OCI-LY7 (cell line): Measurements from ENCODE around the gene SLC1A4.

Experiments used
- CTCF ChIP-seq: fragments of 200-600 bp; sonication (generic); conservative IDR thresholded peaks from 2 replicates; pipeline ENCODE4 v1.5.1; 2014; ENCODE audit warnings: mild to moderate bottlenecking, antibody characterized with exemption, low read length, moderate library complexity, mixed read lengths
- EZH2phosphoT487 ChIP-seq: fragments of 200-600 bp; sonication (generic); IDR thresholded peaks from 2 replicates; pipeline ENCODE4 v1.6.1; 2018; ENCODE audit warnings: low read depth, borderline replicate concordance, mild to moderate bottlenecking, mixed run types, antibody characterized with exemption, low read length, moderate library complexity, mixed read lengths

- TF ChIP-seq CTCF (no peak), EZH2phosphoT487 (no peak)
Measured at GRCh38 chr2:65053199-65053598, 64.0 kb downstream of the SLC1A4 start.
